Thymus (tissue), 11 donors: Measurements from ENCODE around the gene ABHD13. TPM values are rescaled to one million over a fixed set of nuclear protein-coding genes. Genes with fewer than 3 reads are reported as not detected.

Experiments used
- DNase-seq, 9 donors: peaks; one replicate each; pipeline ENCODE4 v3.0.0-alpha.2; 2013; ENCODE audit warnings: low spot score in 9 of 9, low read depth in 6 of 9, missing footprints in 1 of 9
- H3K27ac ChIP-seq, 2 donors: one replicate each; pipeline ENCODE4 v1.5.1; 2013; ENCODE audit warnings: control low read depth in 1 of 2, low read depth in 1 of 2, low read length in 1 of 2, mild to moderate bottlenecking in 1 of 2, moderate library complexity in 1 of 2
- H3K27me3 ChIP-seq, 2 donors: one replicate each; pipeline ENCODE4 v1.5.1; 2013; ENCODE audit warnings: low read length in 1 of 2; ENCODE audit not compliant: control insufficient read depth in 2 of 2, insufficient read depth in 1 of 2
- H3K36me3 ChIP-seq, 2 donors: one replicate each; pipeline ENCODE4 v1.5.1; 2013; ENCODE audit warnings: low read length in 1 of 2, mild to moderate bottlenecking in 1 of 2, moderate library complexity in 1 of 2; ENCODE audit not compliant: control insufficient read depth in 2 of 2, insufficient read depth in 2 of 2
- H3K4me1 ChIP-seq, 2 donors: one replicate each; pipeline ENCODE4 v1.5.1; 2013; ENCODE audit warnings: low read length in 2 of 2; ENCODE audit not compliant: control insufficient read depth in 2 of 2, insufficient read depth in 2 of 2
- H3K4me3 ChIP-seq, 2 donors: one replicate each; pipeline ENCODE4 v1.5.1; 2013; ENCODE audit warnings: low read length in 2 of 2, control low read depth in 1 of 2, mild to moderate bottlenecking in 1 of 2
- H3K9me3 ChIP-seq, 2 donors: one replicate each; pipeline ENCODE4 v1.5.1; 2013; ENCODE audit warnings: low read length in 1 of 2, mild to moderate bottlenecking in 1 of 2; ENCODE audit not compliant: control insufficient read depth in 2 of 2, insufficient read depth in 1 of 2
- WGBS: extraction: QIAGEN DNeasy Blood & Tissue Kit; methylation state at CpG from one replicate; pipeline ENCODE4 v1.1.7; 2013; 5-methylcytosine and 5-hydroxymethylcytosine counted together
- polyA plus RNA-seq: library from polyadenylated mRNA; stranded (reverse); fragments of 200-250 nt; gene quantifications from one replicate; pipeline ENCODE4 v1.2.3, GENCODE V29; 2013
- total RNA-seq: library from RNA; stranded (reverse); fragments of 120-200 nt; gene quantifications from one replicate; pipeline ENCODE4 v1.2.4, GENCODE V29; 2013
- donor health status: healthy.

ABHD13 gene
- total and polyA plus RNA-seq, 2 donors = 9.6 to 15.5 TPM

DNA sequence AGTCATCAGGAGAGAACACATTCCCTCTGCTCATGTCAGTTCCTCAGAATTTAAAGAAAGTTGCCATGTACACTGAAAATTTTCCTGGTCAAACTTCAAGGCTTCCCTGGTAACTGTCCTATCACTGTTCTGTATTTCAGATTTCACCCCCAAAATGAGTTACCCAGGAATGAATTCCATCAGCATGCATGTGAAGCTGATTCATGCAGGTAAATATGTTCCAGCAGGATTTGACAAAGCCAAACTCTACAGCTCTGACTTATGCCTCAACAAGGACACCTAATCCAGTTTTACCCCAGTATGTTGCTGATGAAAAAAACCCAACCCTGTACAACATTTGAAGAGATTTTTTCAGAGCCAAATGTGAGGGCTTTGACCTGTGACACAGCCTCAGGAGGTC is 24.4 kb upstream of the ABHD13 start:
- no peak overlapping the region for H3K27ac ChIP-seq
- no peaks in the 10 kb centered on the region for H3K4me1 ChIP-seq
- no peak for DNase-seq
- H3K9me3 ChIP-seq = peaks cover 7 to 19% of the 10 kb centered on the region in 2 donors
- H3K4me3 ChIP-seq = no peak overlapping the region
- H3K36me3 ChIP-seq = no peaks in the 10 kb centered on the region
- H3K27me3 ChIP-seq = no peaks in the 10 kb centered on the region

DNA sequence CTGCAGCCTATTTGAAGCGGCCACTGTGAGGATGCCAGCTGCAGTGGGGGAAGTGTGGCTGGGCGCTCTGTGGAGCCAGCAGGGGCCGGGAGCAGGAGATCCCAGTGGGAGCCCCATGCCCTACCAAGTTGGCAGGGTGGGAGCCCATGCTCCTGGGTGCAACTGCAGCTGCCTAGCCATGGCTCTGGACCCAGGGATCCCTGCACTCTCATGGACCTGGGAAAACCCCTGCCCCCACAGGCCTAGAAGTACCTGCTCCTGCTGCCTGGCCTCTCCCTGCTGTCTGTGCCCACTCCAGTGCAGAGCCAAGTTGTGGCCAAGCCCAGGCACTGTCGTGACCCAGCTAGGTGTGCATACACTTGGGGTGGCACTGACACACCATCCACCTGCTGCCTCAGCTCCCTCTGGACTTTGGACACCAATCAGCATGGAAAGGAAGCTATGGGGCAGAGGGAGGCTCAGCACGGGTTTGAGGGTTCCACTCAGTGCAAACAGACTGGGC is 23.7 kb upstream of the ABHD13 start:
- DNase-seq = no peak
- Histone ChIP-seq H3K36me3 (no peaks in the 10 kb centered on the region), H3K27me3 (no peaks in the 10 kb centered on the region), H3K4me3 (no peak overlapping the region), H3K9me3 (peaks cover 7 to 19% of the 10 kb centered on the region in 2 donors), H3K27ac (no peak overlapping the region), H3K4me1 (no peaks in the 10 kb centered on the region)
- WGBS = 96% methylated on average over 5 of the region's 5 CpGs

DNA sequence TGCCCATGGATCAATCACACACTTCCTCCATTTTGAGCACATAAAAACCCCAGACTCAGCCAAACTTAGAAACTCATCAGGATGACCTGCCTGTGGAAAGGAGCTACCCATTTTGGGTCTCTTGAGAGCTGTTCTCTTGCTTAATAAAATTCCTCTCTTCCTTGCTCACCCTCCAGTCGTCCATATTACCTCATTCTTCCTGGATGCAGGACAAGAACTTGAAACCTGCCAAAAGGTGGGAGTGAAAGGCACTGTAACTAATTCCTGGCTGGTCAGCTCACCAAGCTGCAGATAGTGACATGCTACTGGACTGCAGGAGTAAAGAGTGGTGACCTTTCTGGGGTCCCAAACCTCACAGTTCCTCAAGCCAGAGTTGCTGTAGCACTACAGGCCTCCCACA is 23.0 kb upstream of the ABHD13 start:
- H3K27ac ChIP-seq = no peak overlapping the region
- H3K36me3 ChIP-seq = no peaks in the 10 kb centered on the region
- no peaks in the 10 kb centered on the region for H3K27me3 ChIP-seq
- peaks cover 7 to 19% of the 10 kb centered on the region in 2 donors for H3K9me3 ChIP-seq
- H3K4me1 ChIP-seq = no peaks in the 10 kb centered on the region
- WGBS = 75% methylated on average over 1 of the region's 1 CpG
- no peak for DNase-seq
- no peak overlapping the region for H3K4me3 ChIP-seq

DNA sequence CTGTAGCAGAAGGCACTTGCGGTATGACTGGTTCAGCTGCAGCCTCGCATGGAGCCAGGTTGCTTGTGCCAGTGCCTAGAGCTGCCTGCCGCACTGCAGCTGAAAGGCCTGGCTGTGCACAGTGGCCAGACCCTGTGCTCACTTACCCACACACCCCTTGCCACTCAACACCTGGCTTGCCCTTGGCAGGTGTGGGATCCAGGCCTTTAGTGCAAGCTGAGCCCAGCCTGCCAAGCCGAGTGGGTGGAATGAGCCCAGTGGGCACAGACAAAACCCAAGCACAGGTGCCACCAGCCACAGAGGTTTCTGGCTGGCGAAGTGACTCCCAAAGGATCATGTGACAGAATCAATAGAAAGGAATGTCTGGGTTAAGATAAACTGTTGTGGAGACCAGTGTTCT is 22.3 kb upstream of the ABHD13 start:
- Histone ChIP-seq H3K36me3 (no peaks in the 10 kb centered on the region), H3K9me3 (peaks cover 7 to 19% of the 10 kb centered on the region in 2 donors), H3K27me3 (no peaks in the 10 kb centered on the region), H3K4me3 (no peak overlapping the region), H3K4me1 (no peaks in the 10 kb centered on the region), H3K27ac (no peak overlapping the region)
- DNase-seq = no peak
- 95% methylated on average over 5 of the region's 5 CpGs for WGBS

DNA sequence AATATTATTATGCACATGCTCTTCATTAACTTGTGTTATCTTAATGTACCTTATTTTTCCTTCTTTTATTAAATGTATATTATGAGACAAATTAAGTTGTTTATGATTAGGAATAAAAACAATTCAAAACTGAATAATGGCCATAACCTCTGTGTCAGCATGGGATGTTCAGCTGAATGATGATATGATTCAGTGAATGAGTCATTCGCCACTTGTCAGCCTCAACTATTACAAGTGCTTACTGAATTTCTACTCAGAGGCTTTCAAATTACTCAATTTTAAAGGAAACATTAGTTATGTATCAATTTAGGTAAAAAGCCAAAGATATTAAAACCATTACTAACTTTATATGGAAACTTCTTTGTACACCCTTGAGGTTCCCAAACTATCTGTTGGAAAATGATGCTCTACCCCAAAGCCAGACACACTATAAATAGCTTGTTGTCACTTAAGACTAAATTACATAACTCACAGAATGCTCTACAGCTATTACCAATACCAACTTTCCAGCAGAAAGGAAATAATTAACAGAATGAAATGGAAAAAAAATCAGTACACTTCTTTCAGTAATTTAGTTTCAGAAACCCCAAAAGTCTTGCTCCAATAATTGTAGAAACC is 17.3 kb upstream of the ABHD13 start:
- Histone ChIP-seq H3K27me3 (no peaks in the 10 kb centered on the region), H3K4me3 (no peak overlapping the region), H3K4me1 (no peaks in the 10 kb centered on the region), H3K27ac (no peak overlapping the region), H3K36me3 (no peaks in the 10 kb centered on the region), H3K9me3 (peaks cover 0 to 2% of the 10 kb centered on the region in 2 donors)
- WGBS = 99% methylated on average over 1 of the region's 1 CpG
- no peak for DNase-seq

DNA sequence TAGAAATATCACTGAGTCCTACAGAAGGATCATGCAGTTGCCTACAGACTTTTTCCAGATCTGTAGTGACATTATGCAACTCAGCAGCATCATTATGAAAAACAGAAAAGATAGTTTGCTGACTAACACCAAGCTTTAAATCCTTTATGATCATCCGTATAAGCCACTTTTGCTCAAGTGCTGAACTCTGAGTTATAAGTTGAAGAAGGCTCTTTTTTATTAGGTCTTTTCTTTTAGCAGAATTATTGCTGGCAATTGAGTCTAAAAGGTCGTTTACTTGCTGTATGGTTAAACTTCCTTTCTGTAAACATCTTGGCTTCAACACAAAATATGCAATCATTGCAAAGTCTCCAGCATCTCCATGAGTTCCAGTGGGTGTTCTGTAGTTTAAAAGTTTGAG is 7.6 kb upstream of the ABHD13 start:
- no peaks in the 10 kb centered on the region for H3K27me3 ChIP-seq
- H3K4me1 ChIP-seq = peaks cover 9 to 13% of the 10 kb centered on the region in 2 donors
- WGBS = 90% methylated on average over 2 of the region's 2 CpGs
- no peaks in the 10 kb centered on the region for H3K9me3 ChIP-seq
- no peak overlapping the region for H3K4me3 ChIP-seq
- peaks cover 0 to 24% of the 10 kb centered on the region in 2 donors for H3K36me3 ChIP-seq
- no peak for DNase-seq
- no peak overlapping the region for H3K27ac ChIP-seq

DNA sequence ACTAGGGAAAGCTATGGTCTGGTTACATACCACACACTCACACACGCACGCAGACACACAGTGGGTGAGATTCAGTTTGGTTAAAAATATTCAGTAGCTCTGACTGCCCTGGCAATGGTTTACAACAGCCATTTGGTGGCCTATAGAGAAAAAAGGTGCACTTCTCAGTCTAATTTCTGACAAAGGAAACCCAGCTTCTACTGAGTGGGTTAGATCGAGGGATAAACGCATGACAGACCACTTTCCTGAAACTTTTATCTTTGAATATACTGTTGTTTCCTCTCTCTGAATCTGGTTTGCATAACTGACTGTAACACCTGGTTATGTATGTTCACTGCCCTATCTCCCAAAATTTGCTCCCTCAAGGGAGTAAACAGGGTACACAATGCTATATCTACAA is 5.3 kb upstream of the ABHD13 start:
- 5% methylated on average over 4 of the region's 4 CpGs for WGBS
- Histone ChIP-seq H3K4me1 (peaks cover 9 to 31% of the 10 kb centered on the region in 2 donors), H3K9me3 (no peaks in the 10 kb centered on the region), H3K36me3 (peaks cover 0 to 24% of the 10 kb centered on the region in 2 donors), H3K27ac (peak overlapping the region; percentile 80 to 97), H3K27me3 (no peaks in the 10 kb centered on the region), H3K4me3 (peak overlapping the region; percentile 33 to 69)
- peak in 6 of 9 donors; percentile 52 to 84 (median 64) for DNase-seq

DNA sequence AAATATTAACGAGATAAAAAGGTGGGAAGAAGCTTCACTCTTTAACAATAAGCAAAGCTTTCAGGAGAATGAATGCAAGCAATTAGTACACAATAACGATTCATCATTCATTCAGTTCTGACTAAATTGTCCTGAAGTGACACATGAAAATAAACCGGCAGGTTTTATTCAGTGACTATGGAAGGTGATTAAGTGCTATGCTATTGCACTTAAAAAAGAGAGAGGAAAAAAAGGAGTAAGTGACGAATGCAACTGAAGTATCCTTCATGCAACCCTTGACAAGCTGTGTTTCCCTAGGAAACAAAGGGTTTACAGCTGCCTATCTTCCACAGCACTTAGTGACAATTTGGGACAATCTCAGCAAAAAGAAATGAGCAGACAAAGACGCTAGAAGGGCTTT is 4.2 kb upstream of the ABHD13 start:
- no peaks in the 10 kb centered on the region for H3K27me3 ChIP-seq
- no peaks in the 10 kb centered on the region for H3K9me3 ChIP-seq
- peak overlapping the region; percentile 69 for H3K4me3 ChIP-seq
- peak overlapping the region in 1 of 2 donors; percentile 97 for H3K27ac ChIP-seq
- 70% methylated on average over 5 of the region's 5 CpGs for WGBS
- peaks cover 0 to 20% of the 10 kb centered on the region in 2 donors for H3K36me3 ChIP-seq
- H3K4me1 ChIP-seq = peaks cover 9 to 31% of the 10 kb centered on the region in 2 donors
- peak in 1 of 9 donors; percentile 47 for DNase-seq

DNA sequence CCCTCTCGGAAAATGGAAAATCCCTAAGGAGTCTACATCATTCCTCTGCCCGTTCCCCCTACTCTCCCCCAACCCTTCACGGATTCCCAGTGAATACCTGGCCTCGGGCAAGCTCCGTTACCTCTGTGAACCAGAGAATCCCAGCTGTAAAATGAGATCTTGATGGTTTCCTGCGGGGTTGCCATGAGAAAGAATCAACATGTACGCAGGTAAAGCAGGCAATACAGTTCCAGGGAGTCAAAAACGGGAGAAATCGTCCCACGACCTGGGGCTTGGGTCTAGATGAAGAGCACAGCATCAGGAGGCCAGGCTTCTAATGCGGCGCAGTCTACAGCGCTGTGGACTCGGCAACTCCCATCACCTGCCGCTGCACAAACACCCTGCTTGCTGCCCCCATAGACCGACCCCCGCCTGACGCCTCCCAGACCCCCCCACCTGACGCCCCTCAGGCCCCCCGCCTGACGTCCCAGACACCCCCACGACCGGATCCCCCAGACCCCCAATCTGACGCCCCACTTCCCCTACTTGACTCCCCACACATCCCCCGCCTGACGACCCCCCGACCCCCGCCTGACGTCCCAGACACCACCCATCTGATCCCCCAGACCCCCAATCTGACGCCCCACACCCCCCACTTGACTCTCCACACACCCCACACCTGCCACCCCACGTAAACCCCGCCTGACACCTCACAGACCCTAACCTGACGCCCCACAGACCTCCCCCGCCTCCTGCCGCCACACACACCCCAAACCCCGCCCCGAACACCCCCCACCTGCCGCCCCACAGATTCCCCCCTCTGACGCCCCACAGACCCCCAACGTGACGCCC is 3.5 kb upstream of the ABHD13 start:
- no peaks in the 10 kb centered on the region for H3K9me3 ChIP-seq
- H3K36me3 ChIP-seq = peaks cover 0 to 12% of the 10 kb centered on the region in 2 donors
- H3K27ac ChIP-seq = peak overlapping the region; percentile 91 to 97
- peak in 3 of 9 donors; percentile 38 to 63 (median 48) for DNase-seq
- 19% methylated on average over 41 of the region's 41 CpGs for WGBS
- H3K27me3 ChIP-seq = no peaks in the 10 kb centered on the region
- peaks cover 12 to 35% of the 10 kb centered on the region in 2 donors for H3K4me1 ChIP-seq
- H3K4me3 ChIP-seq = peak overlapping the region; percentile 69
